Gastroesophageal sphincter (tissue), 3 donors: Measurements from ENCODE around the gene EVPL.

Source experiments
- CTCF ChIP-seq, 4 experiments: fragments of 200-600 bp in 2 of 4; fragments of 450-650 bp in 2 of 4; sonication (generic) in 1 of 4; IDR thresholded peaks; one replicate each; pipeline ENCODE4 v1.5.1; 2017 to 2019; ENCODE audit warnings: antibody characterized with exemption in 4 of 4, mild to moderate bottlenecking in 2 of 4, moderate library complexity in 2 of 4
- POLR2A ChIP-seq, 2 donors: fragments of 450-650 bp; IDR thresholded peaks; one replicate each; pipeline ENCODE4 v1.6.1; 2017; ENCODE audit warnings: antibody characterized with exemption in 2 of 2, mild to moderate bottlenecking in 2 of 2, moderate library complexity in 1 of 2
- POLR2AphosphoS5 ChIP-seq: sonication (generic); formaldehyde crosslinking; IDR thresholded peaks from one replicate; pipeline ENCODE4 v1.6.1; 2017; ENCODE audit warnings: antibody characterized with exemption

GRCh38 chr17:76005263-76006149 lies 21.6 kb downstream of the EVPL start:
- TF ChIP-seq CTCF (IDR thresholded peaks at IDR 0.05): peak in 3 of 4 experiments; percentile 68 to 75 (median 68)
- TF ChIP-seq POLR2A (IDR thresholded peaks at IDR 0.05): no peak
- TF ChIP-seq POLR2AphosphoS5: no peak
